ENCODE measurements around the gene HNRNPU.

HNRNPU gene

DNA sequence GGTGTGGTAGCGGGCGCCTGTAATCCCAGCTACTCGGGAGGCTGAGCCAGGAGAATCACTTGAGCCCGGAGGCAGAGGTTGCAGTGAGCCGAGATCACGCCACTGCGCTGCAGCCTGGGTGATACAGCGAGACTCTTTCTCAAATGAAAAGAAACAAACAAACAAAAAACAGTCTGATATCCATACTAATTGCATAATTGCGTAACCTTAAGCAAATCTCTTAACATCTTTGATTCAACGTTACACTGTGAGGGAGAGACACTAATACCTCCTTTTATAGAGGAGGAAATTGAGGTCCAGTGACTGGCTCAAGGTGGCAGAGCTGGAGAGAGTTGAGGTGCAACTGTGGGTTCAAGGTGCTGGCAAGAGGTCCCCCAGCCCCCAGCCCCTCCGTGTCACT is 41.5 kb downstream of the HNRNPU start:
- H3K4me3 ChIP-seq (ENCODE audit: low read depth, low read length), result no peak overlapping the region
- TF ChIP-seq, protein P1, sequence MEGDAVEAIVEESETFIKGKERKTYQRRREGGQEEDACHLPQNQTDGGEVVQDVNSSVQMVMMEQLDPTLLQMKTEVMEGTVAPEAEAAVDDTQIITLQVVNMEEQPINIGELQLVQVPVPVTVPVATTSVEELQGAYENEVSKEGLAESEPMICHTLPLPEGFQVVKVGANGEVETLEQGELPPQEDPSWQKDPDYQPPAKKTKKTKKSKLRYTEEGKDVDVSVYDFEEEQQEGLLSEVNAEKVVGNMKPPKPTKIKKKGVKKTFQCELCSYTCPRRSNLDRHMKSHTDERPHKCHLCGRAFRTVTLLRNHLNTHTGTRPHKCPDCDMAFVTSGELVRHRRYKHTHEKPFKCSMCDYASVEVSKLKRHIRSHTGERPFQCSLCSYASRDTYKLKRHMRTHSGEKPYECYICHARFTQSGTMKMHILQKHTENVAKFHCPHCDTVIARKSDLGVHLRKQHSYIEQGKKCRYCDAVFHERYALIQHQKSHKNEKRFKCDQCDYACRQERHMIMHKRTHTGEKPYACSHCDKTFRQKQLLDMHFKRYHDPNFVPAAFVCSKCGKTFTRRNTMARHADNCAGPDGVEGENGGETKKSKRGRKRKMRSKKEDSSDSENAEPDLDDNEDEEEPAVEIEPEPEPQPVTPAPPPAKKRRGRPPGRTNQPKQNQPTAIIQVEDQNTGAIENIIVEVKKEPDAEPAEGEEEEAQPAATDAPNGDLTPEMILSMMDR (IDR thresholded peaks at IDR 0.05; ENCODE audit: control insufficient read depth, extremely low read depth, insufficient read depth), result no peak
- DNase-seq (ENCODE audit: low read depth), result no peak

DNA sequence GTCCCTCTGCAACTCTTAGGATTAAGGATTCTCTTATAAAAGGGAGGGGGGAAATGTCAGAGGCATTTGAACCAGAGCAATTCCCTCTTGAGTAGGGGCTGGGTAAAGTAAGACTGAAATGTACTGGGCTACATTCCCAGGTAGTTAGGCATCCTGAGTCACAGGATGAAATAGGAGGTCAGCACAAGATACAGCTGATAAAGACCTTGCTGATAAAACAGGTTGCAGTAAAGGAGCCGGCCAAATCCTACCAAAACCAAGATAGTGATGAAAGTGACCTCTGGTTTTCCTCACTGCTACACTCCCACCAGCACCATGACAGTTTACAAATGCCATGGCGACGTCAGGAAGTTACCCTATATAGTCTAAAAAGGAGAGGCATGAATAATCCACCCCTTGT is 43.2 kb downstream of the HNRNPU start:
- DNase-seq (ENCODE audit: low read depth), result no peak
- TF ChIP-seq, protein P1 (IDR thresholded peaks at IDR 0.05; ENCODE audit: control insufficient read depth, extremely low read depth, insufficient read depth), result no peak
- no peak overlapping the region for H3K4me3 ChIP-seq (ENCODE audit: low read depth, low read length)

DNA sequence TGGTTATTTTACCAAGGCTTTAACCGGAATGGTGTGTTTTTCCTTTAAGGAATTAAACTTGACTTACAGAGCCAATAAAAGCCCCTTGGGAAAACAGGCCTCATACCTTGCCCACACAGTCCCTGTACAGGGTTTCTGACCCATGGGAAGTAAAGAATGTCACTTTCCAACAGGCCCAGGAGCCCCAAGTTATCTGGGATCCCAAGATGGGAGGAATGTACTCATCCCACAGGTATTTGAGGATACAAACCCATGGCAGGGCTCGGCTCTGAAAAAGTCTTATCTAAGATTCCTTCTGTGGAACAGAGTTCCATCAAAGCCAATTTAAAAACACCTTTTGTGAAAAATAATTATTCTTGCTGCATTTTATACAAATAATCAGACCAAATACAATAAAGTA is 44.2 kb downstream of the HNRNPU start:
- no peak for DNase-seq (ENCODE audit: low read depth)
- H3K4me3 ChIP-seq (ENCODE audit: low read depth, low read length), result no peak overlapping the region
- TF ChIP-seq, protein P1 (IDR thresholded peaks at IDR 0.05; ENCODE audit: control insufficient read depth, extremely low read depth, insufficient read depth), result no peak

DNA sequence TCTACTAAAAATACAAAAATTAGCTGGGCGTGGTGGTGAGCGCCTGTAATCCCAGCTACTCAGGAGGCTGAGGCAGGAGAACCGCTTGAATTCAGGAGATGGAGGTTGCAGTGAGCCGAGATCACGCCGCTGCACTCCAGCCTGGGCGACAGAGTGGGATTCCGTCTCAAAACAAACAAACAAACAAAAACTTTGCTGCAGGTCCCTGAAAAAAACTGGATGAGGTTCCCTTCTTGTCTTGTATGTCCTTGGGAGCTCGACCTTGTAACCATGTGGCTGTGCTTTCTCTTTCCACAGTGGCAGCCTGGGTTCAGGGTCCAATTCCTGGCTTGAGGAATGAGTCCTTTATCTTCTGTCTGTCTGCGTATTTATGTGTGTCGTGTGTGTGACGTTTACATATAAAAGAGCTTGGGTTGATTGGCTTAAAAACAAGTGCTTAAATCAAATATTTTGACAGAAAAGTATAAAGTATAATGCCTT is 46.9 kb downstream of the HNRNPU start:
- TF ChIP-seq, protein P1 (IDR thresholded peaks at IDR 0.05; ENCODE audit: control insufficient read depth, extremely low read depth, insufficient read depth), result no peak
- no peak for DNase-seq (ENCODE audit: low read depth)
- no peak overlapping the region for H3K4me3 ChIP-seq (ENCODE audit: low read depth, low read length)

DNA sequence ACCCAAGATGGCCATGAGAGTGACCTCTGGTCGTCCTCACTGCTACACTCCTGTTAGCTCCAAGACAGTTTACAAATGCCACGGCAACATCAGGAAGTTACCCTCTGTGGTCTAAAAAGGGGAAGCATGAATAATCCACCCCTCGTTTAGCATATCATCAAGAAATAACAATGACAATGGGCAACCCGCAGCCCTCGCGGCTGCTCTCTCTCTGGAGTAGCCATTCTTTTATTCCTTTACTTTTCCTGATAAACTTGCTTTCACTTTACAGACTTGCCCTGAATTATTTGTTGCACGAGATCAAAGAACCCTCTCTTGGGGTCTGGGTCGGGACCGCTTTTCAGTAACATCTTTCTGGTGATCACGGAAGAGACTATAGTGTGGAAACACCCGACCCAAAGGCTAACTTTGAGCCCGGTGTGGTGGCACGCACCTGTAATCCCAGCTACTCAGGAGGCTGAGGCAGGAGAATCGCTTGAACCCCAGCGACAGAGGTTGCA is 48.7 kb downstream of the HNRNPU start:
- TF ChIP-seq, protein P1 (IDR thresholded peaks at IDR 0.05; ENCODE audit: control insufficient read depth, extremely low read depth, insufficient read depth), result no peak
- no peak for DNase-seq (ENCODE audit: low read depth)
- H3K4me3 ChIP-seq (ENCODE audit: low read depth, low read length), result no peak overlapping the region

DNA sequence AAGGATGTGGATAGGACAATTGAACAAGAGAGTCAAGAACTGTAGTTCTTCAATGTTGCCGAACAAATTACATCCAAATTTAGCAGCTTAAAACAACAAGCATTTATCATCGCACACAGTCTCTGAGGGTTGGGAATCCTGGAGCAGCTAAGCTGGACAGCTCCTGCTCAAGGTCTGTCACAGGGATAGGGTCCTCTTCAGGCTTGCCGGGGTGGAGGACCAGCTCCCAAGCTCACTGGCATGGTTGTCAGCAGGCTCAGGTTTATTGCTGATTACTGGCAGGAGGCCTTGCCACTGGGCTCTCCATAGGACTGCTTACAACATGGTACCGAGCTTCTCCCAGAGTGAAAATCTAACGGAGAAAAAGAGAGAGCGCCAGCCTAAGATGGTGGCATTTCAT is 51.0 kb downstream of the HNRNPU start:
- H3K4me3 ChIP-seq (ENCODE audit: low read depth, low read length), result no peak overlapping the region
- TF ChIP-seq, protein P1 (IDR thresholded peaks at IDR 0.05; ENCODE audit: control insufficient read depth, extremely low read depth, insufficient read depth), result no peak
- DNase-seq (ENCODE audit: low read depth), result no peak

DNA sequence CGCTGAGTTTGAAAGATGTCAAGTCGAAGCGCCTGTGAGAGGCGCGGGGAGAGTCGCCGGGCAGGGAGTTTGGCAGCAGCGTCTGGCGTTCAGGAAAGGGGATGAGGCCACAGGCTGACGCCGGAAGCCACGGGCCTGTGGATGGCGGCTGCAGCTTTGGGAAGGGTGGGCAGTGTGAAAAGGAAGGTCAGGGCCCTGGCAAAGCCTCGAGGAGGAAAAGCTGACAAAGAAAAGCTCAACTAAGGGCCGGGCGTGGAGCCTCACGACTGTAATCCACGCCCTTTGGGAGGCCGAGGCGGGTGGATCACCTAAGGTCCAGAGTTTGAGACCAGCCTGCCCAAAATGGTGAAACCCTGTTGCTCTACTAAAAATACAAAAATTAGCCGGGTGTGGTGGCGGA is 54.1 kb downstream of the HNRNPU start:
- no peak overlapping the region for H3K4me3 ChIP-seq (ENCODE audit: low read depth, low read length)
- TF ChIP-seq, protein P1 (IDR thresholded peaks at IDR 0.05; ENCODE audit: control insufficient read depth, extremely low read depth, insufficient read depth), result no peak
- DNase-seq (ENCODE audit: low read depth), result no peak

All from LNCaP clone FGC (cell line).